ENCODE results near the gene NFATC1.

GRCh38 chr18:79538635-79539034 is 142.9 kb downstream of the NFATC1 start:
- TF ChIP-seq, protein P1, sequence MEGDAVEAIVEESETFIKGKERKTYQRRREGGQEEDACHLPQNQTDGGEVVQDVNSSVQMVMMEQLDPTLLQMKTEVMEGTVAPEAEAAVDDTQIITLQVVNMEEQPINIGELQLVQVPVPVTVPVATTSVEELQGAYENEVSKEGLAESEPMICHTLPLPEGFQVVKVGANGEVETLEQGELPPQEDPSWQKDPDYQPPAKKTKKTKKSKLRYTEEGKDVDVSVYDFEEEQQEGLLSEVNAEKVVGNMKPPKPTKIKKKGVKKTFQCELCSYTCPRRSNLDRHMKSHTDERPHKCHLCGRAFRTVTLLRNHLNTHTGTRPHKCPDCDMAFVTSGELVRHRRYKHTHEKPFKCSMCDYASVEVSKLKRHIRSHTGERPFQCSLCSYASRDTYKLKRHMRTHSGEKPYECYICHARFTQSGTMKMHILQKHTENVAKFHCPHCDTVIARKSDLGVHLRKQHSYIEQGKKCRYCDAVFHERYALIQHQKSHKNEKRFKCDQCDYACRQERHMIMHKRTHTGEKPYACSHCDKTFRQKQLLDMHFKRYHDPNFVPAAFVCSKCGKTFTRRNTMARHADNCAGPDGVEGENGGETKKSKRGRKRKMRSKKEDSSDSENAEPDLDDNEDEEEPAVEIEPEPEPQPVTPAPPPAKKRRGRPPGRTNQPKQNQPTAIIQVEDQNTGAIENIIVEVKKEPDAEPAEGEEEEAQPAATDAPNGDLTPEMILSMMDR (IDR thresholded peaks at IDR 0.05) = no peak
- no peak for TF ChIP-seq POLR2A (IDR thresholded peaks at IDR 0.05)
